ENCODE results near the gene CSAD.
"Not testable (repeated sequence)": the region's sequence is repeated elsewhere in the genome, so short reads cannot be mapped to it uniquely, and the experiment has no call there.

DNA sequence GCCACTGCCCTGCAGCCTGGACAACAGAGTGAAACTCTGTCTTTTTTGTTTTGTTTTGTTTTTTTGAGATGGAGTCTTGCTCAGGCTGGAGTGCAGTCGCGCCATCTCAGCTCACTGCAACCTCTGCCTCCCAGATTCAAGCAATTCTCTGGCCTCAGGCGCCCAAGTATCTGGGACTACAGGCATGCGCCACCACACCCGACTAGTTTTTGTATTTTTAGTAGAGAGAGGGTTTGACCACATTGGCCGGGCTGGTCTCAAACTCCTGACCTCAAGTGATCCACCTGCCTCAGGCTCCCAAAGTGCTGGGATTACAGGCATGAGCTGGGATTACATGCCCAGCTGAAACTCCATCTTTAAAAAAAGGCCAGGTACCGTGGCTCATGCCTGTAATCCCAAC lies 21.6 kb upstream of the CSAD start:
- not testable (repeated sequence) for TF ChIP-seq EZH2 (IDR thresholded peaks at IDR 0.05; ENCODE audit: low read depth, unreplicated experiment); POLR2AphosphoS5 (IDR thresholded peaks at IDR 0.05; ENCODE audit: low read depth)
- TF ChIP-seq, protein P1, sequence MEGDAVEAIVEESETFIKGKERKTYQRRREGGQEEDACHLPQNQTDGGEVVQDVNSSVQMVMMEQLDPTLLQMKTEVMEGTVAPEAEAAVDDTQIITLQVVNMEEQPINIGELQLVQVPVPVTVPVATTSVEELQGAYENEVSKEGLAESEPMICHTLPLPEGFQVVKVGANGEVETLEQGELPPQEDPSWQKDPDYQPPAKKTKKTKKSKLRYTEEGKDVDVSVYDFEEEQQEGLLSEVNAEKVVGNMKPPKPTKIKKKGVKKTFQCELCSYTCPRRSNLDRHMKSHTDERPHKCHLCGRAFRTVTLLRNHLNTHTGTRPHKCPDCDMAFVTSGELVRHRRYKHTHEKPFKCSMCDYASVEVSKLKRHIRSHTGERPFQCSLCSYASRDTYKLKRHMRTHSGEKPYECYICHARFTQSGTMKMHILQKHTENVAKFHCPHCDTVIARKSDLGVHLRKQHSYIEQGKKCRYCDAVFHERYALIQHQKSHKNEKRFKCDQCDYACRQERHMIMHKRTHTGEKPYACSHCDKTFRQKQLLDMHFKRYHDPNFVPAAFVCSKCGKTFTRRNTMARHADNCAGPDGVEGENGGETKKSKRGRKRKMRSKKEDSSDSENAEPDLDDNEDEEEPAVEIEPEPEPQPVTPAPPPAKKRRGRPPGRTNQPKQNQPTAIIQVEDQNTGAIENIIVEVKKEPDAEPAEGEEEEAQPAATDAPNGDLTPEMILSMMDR (conservative IDR thresholded peaks at IDR 0.05; ENCODE audit: low read depth in 2 of 2): not testable (repeated sequence)
